Small intestine (tissue), 7 donors: ENCODE results near the gene DELE1. TPM values are rescaled to one million over a fixed set of nuclear protein-coding genes. Genes with fewer than 3 reads are reported as not detected.

Experiments used
- DNase-seq, 2 donors: peaks; one replicate each; pipeline versions ENCODE4 v3.0.0 to v3.0.0-alpha.2; 2013
- FAIRE-seq: peaks from 2 replicates; lab custom pipeline; 2012; peaks lifted over from hg19 to GRCh38; lab: Jason Lieb, UNC
- H3K27ac ChIP-seq, 3 donors: one replicate each; pipeline ENCODE4 v1.5.1; 2013; ENCODE audit warnings: low read length in 2 of 3, mild to moderate bottlenecking in 2 of 3, control low read depth in 1 of 3, inconsistent platforms in 1 of 3, low read depth in 1 of 3, moderate library complexity in 1 of 3
- H3K27me3 ChIP-seq, 3 donors: one replicate each; pipeline ENCODE4 v1.6.1; 2013; ENCODE audit warnings: low read length in 3 of 3, inconsistent platforms in 1 of 3; ENCODE audit not compliant: control insufficient read depth in 3 of 3, insufficient read depth in 3 of 3
- H3K36me3 ChIP-seq, 3 donors: one replicate each; pipeline ENCODE4 v1.6.1; 2013; ENCODE audit warnings: low read length in 3 of 3, inconsistent platforms in 1 of 3, low read depth in 1 of 3, mild to moderate bottlenecking in 1 of 3, moderate library complexity in 1 of 3; ENCODE audit not compliant: control insufficient read depth in 3 of 3, insufficient read depth in 2 of 3
- H3K4me1 ChIP-seq, 3 donors: one replicate each; pipeline ENCODE4 v1.6.1; 2013; ENCODE audit warnings: low read length in 2 of 3, inconsistent platforms in 1 of 3, low read depth in 1 of 3, mild to moderate bottlenecking in 1 of 3, moderate library complexity in 1 of 3; ENCODE audit not compliant: control insufficient read depth in 3 of 3, insufficient read depth in 2 of 3
- H3K4me3 ChIP-seq, 3 donors: one replicate each; pipeline ENCODE4 v1.5.1; 2013; ENCODE audit warnings: low read length in 3 of 3, control low read depth in 1 of 3, inconsistent platforms in 1 of 3, low read depth in 1 of 3, mild to moderate bottlenecking in 1 of 3, moderate library complexity in 1 of 3
- H3K9me3 ChIP-seq, 2 donors: one replicate each; pipeline ENCODE4 v1.6.1; 2013; ENCODE audit warnings: low read depth in 1 of 2, low read length in 1 of 2; ENCODE audit not compliant: control insufficient read depth in 2 of 2, insufficient read depth in 1 of 2
- WGBS, 3 donors: extraction: QIAGEN DNeasy Blood & Tissue Kit; methylation state at CpG; one replicate each; pipeline ENCODE4 v1.1.7; 2013; 5-methylcytosine and 5-hydroxymethylcytosine counted together
- polyA plus RNA-seq, 4 donors: library from polyadenylated mRNA; stranded (reverse) in 3 of 4; unstranded in 1 of 4; fragments of 200-250 nt in 3 of 4; fragments of 120-200 nt in 1 of 4; gene quantifications; one replicate each; pipeline versions ENCODE4 v1.2.1 to v1.2.3, GENCODE V29; 2013
- donor health status: healthy with polysubstance abuse.
- donor health status: control.
- donor health status: control.
- donor health status: Bipolar disorder and iron deficiency.
- donor health status: healthy.

DELE1 gene
- polyA plus RNA-seq, 4 donors: 32.2 to 120 (median 44.4) TPM

GRCh38 chr5:141902015-141902814, 21.5 kb upstream of the DELE1 start:
- FAIRE-seq: no peak
- Histone ChIP-seq H3K27me3 (peaks cover 0 to 2% (median 0%) of the 10 kb centered on the region in 3 donors), H3K9me3 (no peaks in the 10 kb centered on the region), H3K4me3 (no peak overlapping the region), H3K4me1 (no peaks in the 10 kb centered on the region), H3K36me3 (no peaks in the 10 kb centered on the region), H3K27ac (no peak overlapping the region)
- whole genome bisulfite sequencing, 3 donors: 56 to 62% (median 57%) methylated on average over 5 of the region's 5 CpGs
- DNase-seq: no peak

GRCh38 chr5:141903261-141903660, 20.4 kb upstream of the DELE1 start:
- Histone ChIP-seq H3K27ac (no peak overlapping the region), H3K4me1 (no peaks in the 10 kb centered on the region), H3K36me3 (no peaks in the 10 kb centered on the region), H3K27me3 (peaks cover 0 to 2% (median 0%) of the 10 kb centered on the region in 3 donors), H3K4me3 (no peak overlapping the region), H3K9me3 (no peaks in the 10 kb centered on the region)
- DNase-seq (no peak), FAIRE-seq (no peak)
- WGBS, 3 donors: 74 to 80% (median 78%) methylated on average over 4 of the region's 4 CpGs

GRCh38 chr5:141904551-141904950, 19.1 kb upstream of the DELE1 start:
- H3K27me3 ChIP-seq: peaks cover 0 to 2% (median 0%) of the 10 kb centered on the region in 3 donors
- no peak overlapping the region for H3K27ac ChIP-seq
- H3K36me3 ChIP-seq: no peaks in the 10 kb centered on the region
- H3K4me3 ChIP-seq: no peak overlapping the region
- no peaks in the 10 kb centered on the region for H3K4me1 ChIP-seq
- no peaks in the 10 kb centered on the region for H3K9me3 ChIP-seq
- 83 to 89% (median 86%) methylated on average over 5 of the region's 5 CpGs for WGBS, 3 donors
- FAIRE-seq (no peak), DNase-seq (no peak)

DNA sequence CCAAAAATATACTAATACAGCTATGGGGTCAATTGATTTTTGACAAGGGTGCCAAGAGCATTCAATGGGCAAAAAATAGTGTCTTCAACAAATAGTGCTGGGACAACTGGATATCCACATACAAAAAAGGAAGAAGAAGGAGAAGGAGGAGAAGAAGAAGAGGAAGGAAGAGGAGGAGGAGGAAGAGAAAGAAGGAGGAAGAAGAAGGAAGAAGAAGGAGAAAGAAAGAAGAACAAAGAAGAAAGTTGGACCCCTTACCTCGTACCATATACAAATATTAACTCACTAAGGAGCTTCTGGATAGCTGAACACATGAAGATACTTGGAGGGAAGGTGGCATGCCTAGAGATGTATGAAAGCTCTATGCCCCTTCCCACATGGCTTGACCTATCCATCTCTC, 17.2 kb upstream of the DELE1 start:
- FAIRE-seq: no peak
- 39 to 83% (median 48%) methylated on average over 1 of the region's 1 CpG for WGBS, 3 donors

DNA sequence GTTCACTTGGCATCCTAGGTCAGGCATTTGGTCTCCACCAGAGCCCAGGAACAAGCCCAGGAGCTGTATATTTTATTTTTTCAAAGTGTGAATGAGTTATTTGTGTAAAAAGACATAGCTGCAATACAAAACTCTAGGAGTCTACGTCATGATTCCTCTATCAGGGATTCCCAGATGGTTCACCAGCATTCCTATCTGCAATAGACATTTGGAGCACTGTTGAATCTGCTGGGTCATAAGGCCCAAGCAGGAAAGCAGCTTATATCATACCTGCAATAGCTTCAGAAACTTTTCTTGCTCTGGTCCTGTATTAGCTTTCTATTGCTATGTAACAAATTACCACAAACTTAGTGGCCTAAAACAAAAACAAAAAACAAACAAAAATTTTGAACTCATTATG, 16.7 kb upstream of the DELE1 start:
- 0% methylated on average over 1 of the region's 1 CpG for WGBS, 3 donors
- no peaks in the 10 kb centered on the region for H3K27me3 ChIP-seq
- H3K36me3 ChIP-seq: no peaks in the 10 kb centered on the region
- no peak overlapping the region for H3K27ac ChIP-seq
- H3K9me3 ChIP-seq: no peaks in the 10 kb centered on the region
- H3K4me1 ChIP-seq: no peaks in the 10 kb centered on the region
- FAIRE-seq: no peak
- DNase-seq: no peak
- H3K4me3 ChIP-seq: no peak overlapping the region

More for the DNA sequence above, 17.2 kb upstream of the DELE1 start:
- H3K27ac ChIP-seq: no peak overlapping the region
- H3K36me3 ChIP-seq: no peaks in the 10 kb centered on the region
- no peak for DNase-seq
- peaks cover 0 to 2% (median 0%) of the 10 kb centered on the region in 3 donors for H3K27me3 ChIP-seq
- no peaks in the 10 kb centered on the region for H3K9me3 ChIP-seq
- no peak overlapping the region for H3K4me3 ChIP-seq
- H3K4me1 ChIP-seq: no peaks in the 10 kb centered on the region

DNA sequence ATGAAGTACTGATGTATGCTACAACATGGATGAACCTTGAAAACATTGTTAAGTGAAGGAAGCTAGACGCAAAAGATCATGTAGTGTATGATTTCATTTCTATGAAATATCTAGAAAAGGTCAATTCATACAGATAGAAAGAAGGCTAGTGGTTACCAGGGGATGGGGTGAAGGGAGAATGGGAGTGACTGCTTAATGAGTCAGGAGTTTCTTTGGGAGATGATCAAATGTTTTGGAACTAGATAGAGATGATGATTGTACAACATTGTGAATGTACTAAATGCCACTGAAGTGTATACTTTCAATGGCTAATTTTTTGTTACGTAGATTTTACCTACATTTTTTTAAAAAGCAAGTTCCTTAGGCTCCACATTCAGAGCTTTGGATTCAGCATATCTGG, 14.9 kb upstream of the DELE1 start:
- FAIRE-seq (no peak), DNase-seq (no peak)
- Histone ChIP-seq H3K4me1 (peaks cover 0 to 3% (median 0%) of the 10 kb centered on the region in 3 donors), H3K27me3 (peaks cover 0 to 11% (median 0%) of the 10 kb centered on the region in 3 donors), H3K36me3 (no peaks in the 10 kb centered on the region), H3K9me3 (no peaks in the 10 kb centered on the region), H3K27ac (no peak overlapping the region), H3K4me3 (no peak overlapping the region)
- WGBS, 3 donors: 89 to 94% (median 92%) methylated on average over 2 of the region's 2 CpGs

- Histone ChIP-seq H3K27ac (no peak overlapping the region), H3K9me3 (no peaks in the 10 kb centered on the region), H3K36me3 (no peaks in the 10 kb centered on the region), H3K4me3 (no peak overlapping the region), H3K4me1 (peaks cover 0 to 5% (median 0%) of the 10 kb centered on the region in 3 donors), H3K27me3 (peaks cover 0 to 14% (median 0%) of the 10 kb centered on the region in 3 donors)
- FAIRE-seq (no peak), DNase-seq (no peak)
- WGBS, 3 donors: 84 to 96% (median 94%) methylated on average over 4 of the region's 4 CpGs
Observed at GRCh38 chr5:141909212-141909611, 14.5 kb upstream of the DELE1 start.

DNA sequence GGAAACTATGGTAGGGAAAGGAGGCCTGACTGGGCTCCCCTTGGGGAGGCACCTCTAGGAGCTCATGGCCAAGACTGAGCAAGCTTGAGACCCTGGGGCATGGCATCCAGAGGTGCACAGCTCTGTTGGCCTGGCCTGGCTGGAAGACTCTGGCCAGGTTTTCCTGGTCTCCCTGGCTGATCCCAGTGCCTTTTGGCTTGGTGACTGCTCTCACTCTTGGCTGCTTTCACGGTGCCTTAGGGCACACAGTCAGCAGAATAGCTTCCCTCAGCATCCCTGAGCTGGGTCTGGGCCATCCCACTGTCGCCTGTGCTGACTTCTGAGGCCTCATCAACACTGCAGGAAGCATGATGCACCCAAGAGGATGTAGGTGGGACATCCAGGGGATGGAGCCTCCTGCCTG, 13.4 kb upstream of the DELE1 start:
- no peak for FAIRE-seq
- no peak for DNase-seq

More for the DNA sequence above, 13.4 kb upstream of the DELE1 start:
- 64 to 71% (median 68%) methylated on average over 2 of the region's 2 CpGs for WGBS, 3 donors
- Histone ChIP-seq H3K4me3 (no peak overlapping the region), H3K4me1 (peaks cover 0 to 5% (median 0%) of the 10 kb centered on the region in 3 donors), H3K27me3 (peaks cover 0 to 14% (median 0%) of the 10 kb centered on the region in 3 donors), H3K9me3 (no peaks in the 10 kb centered on the region), H3K36me3 (no peaks in the 10 kb centered on the region), H3K27ac (no peak overlapping the region)
